Measurements from ENCODE around the gene IVD. TPM values are rescaled to one million over a fixed set of nuclear protein-coding genes. Genes with fewer than 3 reads are reported as not detected.

Gene IVD
- total and polyA plus RNA-seq, 5 experiments from 2014 or later: 48.2 to 120 (median 77.7) TPM

DNA sequence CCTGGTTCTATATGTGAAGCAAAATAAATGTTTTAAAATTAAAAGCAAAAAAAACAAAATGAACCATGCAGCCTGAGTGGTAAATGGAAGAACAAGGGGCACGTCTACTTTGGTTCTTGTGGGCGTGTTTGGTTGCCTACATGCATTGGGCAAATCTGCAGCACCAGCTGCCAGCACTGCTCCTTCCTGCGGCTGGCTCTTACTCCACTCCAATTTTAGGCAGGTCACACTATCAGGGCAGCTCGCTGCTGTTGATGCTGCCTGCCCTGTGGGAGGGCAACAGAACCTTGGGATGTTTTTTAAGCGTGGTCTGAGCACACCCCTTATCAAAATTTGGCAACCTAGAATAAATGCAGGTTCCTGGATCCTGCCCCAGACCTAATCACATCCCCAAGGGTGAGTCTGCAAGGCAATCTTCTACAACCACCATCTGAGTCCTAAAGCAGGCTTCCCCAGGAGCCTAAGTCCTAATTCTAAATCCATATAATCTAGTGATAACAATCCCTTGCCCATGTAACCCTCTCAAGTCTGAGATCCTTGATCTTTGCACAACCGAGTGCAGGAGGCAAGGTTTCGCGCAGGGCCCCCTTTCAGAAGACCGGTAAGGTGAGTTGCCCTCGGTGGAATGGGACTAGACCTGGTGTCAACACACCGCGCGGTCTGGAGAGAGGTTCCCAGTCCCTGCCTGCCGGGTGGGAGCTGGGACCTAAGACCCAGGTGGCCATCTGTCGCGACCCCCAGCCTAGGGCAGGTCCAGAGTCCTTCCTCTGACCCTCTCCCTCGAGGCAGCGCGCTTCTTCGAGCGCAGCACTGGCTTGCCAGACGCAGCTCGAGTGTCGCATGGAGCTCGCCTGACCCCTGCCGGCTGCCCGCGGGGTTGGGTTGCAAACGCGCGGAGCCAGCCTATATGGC lies 15.9 kb downstream of the IVD start:
- no peaks in the 10 kb centered on the region for H3K9me3 Mint-ChIP-seq
- DNase-seq (peak; percentile 53 to 88 (median 76)), ATAC-seq (peak; percentile 98 to 99)
- POLR2A ChIA-PET: interaction anchor here (0.6 to 1.3 kb wide), 2 partner anchors 77 to 246 kb away, joined by 3 to 5 read pairs; no protein-coding TSS in a partner anchor
- H3K4me1 Mint-ChIP-seq: peaks cover 0 to 9% (median 5%) of the 10 kb centered on the region in 4 donors
- no peaks in the 10 kb centered on the region for H3K27me3 Mint-ChIP-seq
- H3K4me3 Mint-ChIP-seq: no peak overlapping the region
- peak overlapping the region in 3 of 10 donors; percentile 37 to 42 (median 37) for H3K27ac Mint-ChIP-seq
- H3K36me3 Mint-ChIP-seq: peaks cover 0 to 30% (median 3%) of the 10 kb centered on the region in 3 donors

DNA sequence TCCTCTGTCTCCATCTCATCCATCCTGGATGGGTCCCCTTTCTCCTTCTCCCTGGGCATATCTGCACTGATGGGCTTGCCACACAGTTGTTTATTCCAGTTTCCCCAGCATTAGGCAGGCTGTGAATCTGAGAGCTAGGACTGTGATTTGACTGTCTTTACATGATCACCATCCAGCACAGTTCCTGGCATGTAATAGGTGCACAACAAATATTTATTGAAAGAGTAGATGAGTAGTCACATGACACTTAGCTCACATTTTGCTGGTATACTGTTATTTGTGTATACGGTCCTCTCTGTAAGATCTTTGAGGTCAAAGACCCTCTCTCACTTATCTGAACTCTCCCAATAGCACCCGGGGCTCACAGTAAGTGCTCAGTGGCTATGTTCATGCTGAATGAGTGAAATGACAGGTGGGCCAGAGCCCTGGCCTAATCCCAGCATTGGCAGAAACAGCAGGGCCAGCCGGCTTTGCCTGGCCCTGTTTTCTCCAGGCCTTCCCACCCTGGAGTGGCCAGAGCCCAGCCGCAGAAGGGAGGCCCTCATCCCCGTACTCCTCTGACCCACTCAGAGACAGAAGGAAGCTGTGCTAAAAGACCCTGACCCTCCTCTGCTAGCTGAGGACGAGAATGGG lies 19.0 kb downstream of the IVD start:
- POLR2A ChIA-PET: interaction anchor here (0.6 kb wide), 1 partner anchor 28 kb away, joined by 3 read pairs; no protein-coding TSS in a partner anchor
- Mint-ChIP-seq H3K4me1 (peaks cover 0 to 9% (median 5%) of the 10 kb centered on the region in 4 donors), H3K27ac (no peak overlapping the region)

DNA sequence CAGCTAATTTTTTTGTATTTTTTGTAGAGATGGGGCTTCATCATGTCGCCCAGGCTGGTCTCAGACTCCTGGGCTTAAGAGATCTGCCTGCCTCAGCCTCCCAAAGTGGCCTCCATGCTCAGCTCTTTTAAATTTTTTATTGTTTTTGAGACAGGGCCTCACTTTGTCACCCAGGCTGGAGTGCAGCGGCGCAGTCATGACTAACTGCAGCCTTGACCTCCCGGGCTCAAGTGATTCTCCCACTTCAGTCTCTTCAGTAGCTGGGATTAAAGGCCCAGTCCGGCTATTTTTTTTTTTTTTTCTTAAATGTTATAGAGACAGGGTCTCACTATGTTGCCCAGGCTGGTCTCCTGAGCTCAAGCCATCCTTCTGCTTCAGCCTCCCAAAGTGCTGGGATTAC lies 20.1 kb downstream of the IVD start:
- Mint-ChIP-seq H3K4me1 (peaks cover 0 to 9% (median 7%) of the 10 kb centered on the region in 4 donors), H3K36me3 (peaks cover 0 to 12% (median 3%) of the 10 kb centered on the region in 3 donors), H3K27ac (no peak overlapping the region), H3K4me3 (no peak overlapping the region), H3K9me3 (no peaks in the 10 kb centered on the region), H3K27me3 (no peaks in the 10 kb centered on the region)
- ATAC-seq (no peak), DNase-seq (no peak)
- POLR2A ChIA-PET: interaction anchor here (0.7 kb wide), 2 partner anchors 15 to 139 kb away, joined by 3 to 4 read pairs; partner anchors contain the start of genes BAHD1 and CCDC32

More for the DNA sequence above, 19.0 kb downstream of the IVD start:
- Mint-ChIP-seq H3K9me3 (no peaks in the 10 kb centered on the region), H3K4me3 (no peak overlapping the region), H3K36me3 (peaks cover 0 to 6% (median 3%) of the 10 kb centered on the region in 3 donors), H3K27me3 (no peaks in the 10 kb centered on the region)
- ATAC-seq (no peak), DNase-seq (no peak)

DNA sequence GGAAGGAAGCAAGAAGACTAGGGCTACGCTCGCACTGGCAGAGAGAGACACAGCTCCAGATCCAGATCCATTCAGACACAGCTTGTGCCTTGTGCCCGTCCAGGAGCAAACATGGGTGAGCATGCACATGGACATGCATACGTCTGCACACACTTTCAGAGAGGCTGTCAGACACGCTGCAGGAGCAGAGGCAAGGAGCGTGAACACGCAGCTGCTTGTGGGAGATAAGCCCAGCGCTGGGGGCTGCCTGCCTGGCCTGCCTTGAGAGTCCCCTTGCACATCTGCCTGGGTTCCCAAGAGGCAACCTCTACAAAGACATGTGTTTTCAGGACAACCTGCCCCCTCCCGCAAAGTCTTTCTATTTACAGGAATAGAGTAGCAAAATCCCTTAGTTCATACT lies 21.6 kb downstream of the IVD start:
- POLR2A ChIA-PET: no interaction called here
- Mint-ChIP-seq H3K9me3 (no peaks in the 10 kb centered on the region), H3K36me3 (peaks cover 0 to 12% (median 3%) of the 10 kb centered on the region in 3 donors), H3K27ac (peak overlapping the region in 1 of 10 donors; percentile 50), H3K4me3 (no peak overlapping the region), H3K4me1 (peaks cover 0 to 9% (median 0%) of the 10 kb centered on the region in 4 donors), H3K27me3 (no peaks in the 10 kb centered on the region)
- DNase-seq (peak in 1 of 10 donors; percentile 50), ATAC-seq (no peak)

DNA sequence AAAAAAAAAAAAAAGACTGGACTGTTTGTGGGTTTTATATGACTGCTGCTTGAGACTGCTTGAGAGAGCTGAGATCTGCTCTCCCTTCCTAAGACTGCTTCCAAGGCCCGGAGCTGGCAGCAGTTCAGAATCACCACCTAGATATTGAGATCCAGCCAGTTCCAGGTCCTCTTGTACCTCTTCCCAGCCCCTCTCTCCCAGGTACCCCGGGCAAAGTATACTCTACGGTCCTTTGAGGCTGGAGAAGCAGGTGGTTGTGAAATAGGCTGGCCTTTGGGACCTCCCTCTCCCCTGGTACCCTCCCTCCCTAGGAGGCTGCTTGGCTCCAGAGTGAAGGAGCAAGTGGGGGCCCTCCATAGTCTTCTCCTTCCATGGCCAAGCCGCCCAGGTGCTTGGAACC lies 22.6 kb downstream of the IVD start:
- H3K27me3 Mint-ChIP-seq: no peaks in the 10 kb centered on the region
- DNase-seq (peak in 1 of 10 donors; percentile 44), ATAC-seq (no peak)
- peaks cover 0 to 12% (median 0%) of the 10 kb centered on the region in 4 donors for H3K4me1 Mint-ChIP-seq
- peaks cover 0 to 12% (median 3%) of the 10 kb centered on the region in 3 donors for H3K36me3 Mint-ChIP-seq
- POLR2A ChIA-PET: interaction anchor here (0.6 kb wide), 1 partner anchor 13 kb away, joined by 5 read pairs; no protein-coding TSS in a partner anchor
- peak overlapping the region in 1 of 10 donors; percentile 82 for H3K27ac Mint-ChIP-seq
- H3K9me3 Mint-ChIP-seq: no peaks in the 10 kb centered on the region
- H3K4me3 Mint-ChIP-seq: no peak overlapping the region

DNA sequence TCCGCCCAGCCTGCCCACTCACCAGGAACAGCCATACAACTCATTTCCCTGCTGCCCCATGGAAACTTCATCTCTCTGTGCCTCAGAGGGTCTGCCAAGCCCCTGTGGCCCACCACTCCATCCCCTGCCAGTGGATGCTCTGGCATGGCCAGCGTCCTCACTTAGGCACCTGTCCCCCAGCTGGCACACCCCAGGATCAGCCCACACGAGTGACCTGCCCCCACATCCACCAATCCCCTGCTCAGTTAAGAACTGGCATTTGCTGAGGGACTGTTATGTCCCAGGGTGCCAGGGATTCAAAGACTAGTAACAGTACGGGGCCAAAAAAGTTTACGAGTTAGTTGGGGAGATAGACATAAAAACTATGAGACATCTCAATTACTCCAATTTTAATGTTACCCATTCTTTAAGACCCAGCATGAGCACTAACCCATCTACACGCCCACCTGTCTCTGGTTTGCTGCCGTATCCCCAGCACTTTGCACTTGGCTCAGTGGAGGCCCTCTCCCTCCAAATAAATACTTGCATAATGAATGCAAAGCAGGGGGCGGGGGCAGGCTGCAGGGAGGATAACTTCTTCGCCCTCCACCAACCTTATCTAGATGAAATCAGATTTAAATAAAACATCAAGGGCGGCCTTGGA lies 23.6 kb downstream of the IVD start:
- Mint-ChIP-seq H3K27me3 (no peaks in the 10 kb centered on the region), H3K27ac (no peak overlapping the region), H3K36me3 (peaks cover 0 to 11% (median 3%) of the 10 kb centered on the region in 3 donors), H3K4me1 (peaks cover 0 to 9% (median 0%) of the 10 kb centered on the region in 4 donors), H3K9me3 (no peaks in the 10 kb centered on the region), H3K4me3 (no peak overlapping the region)
- POLR2A ChIA-PET: no interaction called here
- DNase-seq (peak in 1 of 10 donors; percentile 54), ATAC-seq (no peak)

DNA sequence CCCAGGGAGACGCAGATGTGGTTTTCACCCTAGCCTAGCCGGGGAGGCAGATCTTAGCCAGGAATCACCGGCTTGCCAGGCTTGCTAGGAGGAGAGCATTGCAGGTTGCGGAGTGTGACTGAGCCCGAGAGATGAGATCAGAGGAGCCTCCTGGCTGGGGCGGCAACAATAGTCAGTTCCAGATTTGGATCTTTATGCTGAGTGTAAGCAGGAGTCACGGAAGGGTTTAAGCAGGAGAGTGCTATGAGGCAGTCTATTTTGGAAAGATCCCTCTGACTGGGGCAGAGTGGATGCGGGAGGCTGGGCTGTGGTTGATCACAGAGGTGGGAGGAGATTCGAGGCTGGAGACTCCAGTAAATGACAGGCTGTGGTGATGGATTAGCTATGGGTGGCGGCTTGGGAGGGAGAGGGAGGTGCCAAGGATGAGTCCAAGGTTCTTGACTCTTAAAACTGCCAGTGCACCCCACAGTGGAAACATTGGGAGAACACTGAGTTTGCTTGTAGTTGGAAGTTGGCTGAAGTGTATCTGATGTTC lies 24.7 kb downstream of the IVD start:
- DNase-seq: no peak
- no peaks in the 10 kb centered on the region for H3K9me3 Mint-ChIP-seq
- POLR2A ChIA-PET: no interaction called here

DNA sequence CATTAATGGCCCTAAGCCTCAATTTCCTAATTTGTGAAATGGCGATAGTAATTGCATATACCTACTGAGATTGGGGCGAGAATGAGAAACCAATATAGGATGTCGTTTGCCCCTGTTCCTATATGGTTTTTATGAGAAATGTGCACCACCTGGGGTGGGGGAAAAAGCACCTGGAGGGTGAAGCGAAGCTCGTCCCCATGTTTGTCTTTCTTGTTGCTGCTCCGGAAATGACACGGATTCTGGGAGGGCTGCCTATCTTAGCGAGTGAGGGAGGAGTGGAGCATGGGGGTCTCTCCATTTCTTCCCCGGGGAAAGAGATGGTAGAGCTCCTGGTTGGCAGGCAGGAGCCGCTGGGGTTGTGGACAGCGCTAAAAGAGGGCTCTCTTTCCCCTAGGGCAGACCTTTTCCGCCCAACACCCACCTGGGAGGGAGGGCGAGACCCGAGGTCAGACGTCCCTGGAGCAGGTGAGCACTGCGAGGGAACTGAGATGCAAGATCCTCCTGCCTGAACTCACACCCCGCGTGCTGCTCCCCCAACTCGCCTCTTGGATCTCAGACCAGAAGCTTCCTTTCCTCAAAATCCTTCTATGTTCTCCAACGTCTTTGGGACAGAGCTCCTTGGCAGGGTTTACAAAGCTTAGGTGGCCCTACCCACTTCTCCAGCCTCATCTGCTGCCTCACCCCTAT lies 29.6 kb downstream of the IVD start:
- H3K27ac Mint-ChIP-seq: peak overlapping the region in 3 of 10 donors; percentile 19 to 59 (median 38)

More for the DNA sequence above, 24.7 kb downstream of the IVD start:
- no peak for ATAC-seq
- peaks cover 5 to 9% (median 7%) of the 10 kb centered on the region in 4 donors for H3K4me1 Mint-ChIP-seq
- H3K36me3 Mint-ChIP-seq: peaks cover 0 to 8% (median 2%) of the 10 kb centered on the region in 3 donors
- no peak overlapping the region for H3K4me3 Mint-ChIP-seq
- H3K27ac Mint-ChIP-seq: peak overlapping the region in 1 of 10 donors; percentile 59
- H3K27me3 Mint-ChIP-seq: no peaks in the 10 kb centered on the region

DNA sequence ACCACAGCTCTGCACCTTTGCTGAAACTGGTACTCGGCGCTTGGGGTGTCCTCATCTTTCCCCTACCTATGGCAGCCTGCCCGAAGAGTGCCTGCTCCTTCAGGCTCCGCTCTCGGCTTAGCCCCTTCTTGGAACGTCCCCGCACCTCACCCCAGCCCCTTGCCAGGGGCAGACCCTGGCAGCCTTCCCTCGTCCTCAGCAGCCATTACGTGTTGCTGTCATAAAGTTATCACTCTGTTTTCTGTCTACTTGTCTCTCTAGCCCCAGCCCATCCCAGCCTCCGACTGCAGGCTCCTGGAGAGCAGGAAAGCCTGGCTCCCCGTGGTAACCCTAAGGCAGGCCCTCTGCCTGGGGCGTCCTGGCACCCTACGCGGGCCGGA lies 30.1 kb downstream of the IVD start:
- Mint-ChIP-seq H3K27ac (peak overlapping the region in 4 of 10 donors; percentile 19 to 59 (median 44)), H3K4me1 (peaks cover 27 to 42% (median 38%) of the 10 kb centered on the region in 4 donors), H3K36me3 (no peaks in the 10 kb centered on the region), H3K4me3 (peak overlapping the region; percentile 59 to 88 (median 80)), H3K27me3 (peaks cover 7 to 36% (median 18%) of the 10 kb centered on the region in 5 donors), H3K9me3 (no peaks in the 10 kb centered on the region)
- ATAC-seq (peak; percentile 18 to 23), DNase-seq (no peak)
- POLR2A ChIA-PET: interaction anchor here (0.7 to 1.9 kb wide), 5 partner anchors 16 to 68 kb away, joined by 3 to 6 read pairs (median 3); partner anchors contain the start of gene IVD

More for the DNA sequence above, 29.6 kb downstream of the IVD start:
- Mint-ChIP-seq H3K4me3 (peak overlapping the region; percentile 59 to 88 (median 80)), H3K4me1 (peaks cover 29 to 41% (median 36%) of the 10 kb centered on the region in 4 donors), H3K36me3 (peaks cover 0 to 3% (median 0%) of the 10 kb centered on the region in 3 donors), H3K27me3 (peaks cover 7 to 36% (median 18%) of the 10 kb centered on the region in 5 donors), H3K9me3 (no peaks in the 10 kb centered on the region)
- no peak for DNase-seq
- ATAC-seq: no peak
- POLR2A ChIA-PET: interaction anchor here (0.7 to 1.9 kb wide), 4 partner anchors 18 to 68 kb away, joined by 3 to 6 read pairs (median 4); partner anchors contain the start of gene IVD

DNA sequence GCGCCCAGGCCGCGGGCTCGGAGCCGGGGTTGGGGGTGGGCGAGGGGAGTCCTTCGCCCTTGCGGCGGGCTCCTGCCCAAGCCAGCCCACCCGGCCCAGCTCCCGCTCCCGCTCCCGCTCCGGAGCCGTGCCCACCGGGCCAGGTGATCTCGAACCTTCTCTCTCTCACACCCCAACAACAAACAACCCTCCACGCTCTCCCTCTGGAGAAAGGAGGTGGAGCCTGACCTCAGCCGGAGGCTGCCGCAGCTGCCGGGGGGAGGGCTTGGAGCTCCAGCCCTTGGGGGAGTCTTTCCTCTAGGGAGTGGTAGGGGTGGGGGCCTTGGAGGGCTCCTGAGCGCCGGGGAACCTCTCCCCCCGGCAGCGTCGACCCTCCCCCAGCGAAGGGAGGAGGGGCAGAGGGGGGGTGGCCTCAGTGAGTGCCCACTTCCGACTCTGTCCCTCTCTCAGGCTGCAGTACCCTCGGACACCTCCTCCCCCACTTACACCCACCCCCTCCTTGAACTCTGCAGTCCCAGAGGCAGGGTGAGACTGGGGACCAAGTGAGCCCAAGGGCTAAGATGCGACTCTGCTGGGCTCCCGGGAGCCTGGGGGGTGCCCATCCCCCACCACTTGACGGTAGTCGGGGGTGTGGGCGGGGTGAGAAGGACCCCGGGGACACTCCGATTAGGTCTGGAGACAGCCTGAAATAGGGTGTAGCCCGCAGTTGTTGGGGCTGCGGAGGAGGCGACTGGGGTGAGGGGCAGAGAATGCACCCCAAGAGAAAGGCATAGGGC lies 30.7 kb downstream of the IVD start:
- H3K27me3 Mint-ChIP-seq: peaks cover 7 to 36% (median 18%) of the 10 kb centered on the region in 5 donors
- H3K4me1 Mint-ChIP-seq: peaks cover 27 to 42% (median 38%) of the 10 kb centered on the region in 4 donors
- peak overlapping the region; percentile 59 to 84 (median 75) for H3K4me3 Mint-ChIP-seq
- peak overlapping the region in 2 of 10 donors; percentile 51 to 65 for H3K27ac Mint-ChIP-seq
- H3K9me3 Mint-ChIP-seq: no peaks in the 10 kb centered on the region
- ATAC-seq (no peak), DNase-seq (peak in 3 of 10 donors; percentile 17 to 23 (median 19))
- POLR2A ChIA-PET: interaction anchor here (0.7 to 1.1 kb wide), 3 partner anchors 17 to 69 kb away, joined by 3 to 6 read pairs (median 3); no protein-coding TSS in a partner anchor
- no peaks in the 10 kb centered on the region for H3K36me3 Mint-ChIP-seq

Data from naive thymus-derived CD8-positive, alpha-beta T cell (primary cell).